Measurements from ENCODE around the gene DALRD3. TPM values are rescaled to one million over a fixed set of nuclear protein-coding genes. Genes with fewer than 3 reads are reported as not detected.

The DALRD3 gene
- total and polyA plus RNA-seq, 2 donors (not counting 1 experiment from before 2014, with no cell fraction given) = 57.2 to 82.6 TPM

DNA sequence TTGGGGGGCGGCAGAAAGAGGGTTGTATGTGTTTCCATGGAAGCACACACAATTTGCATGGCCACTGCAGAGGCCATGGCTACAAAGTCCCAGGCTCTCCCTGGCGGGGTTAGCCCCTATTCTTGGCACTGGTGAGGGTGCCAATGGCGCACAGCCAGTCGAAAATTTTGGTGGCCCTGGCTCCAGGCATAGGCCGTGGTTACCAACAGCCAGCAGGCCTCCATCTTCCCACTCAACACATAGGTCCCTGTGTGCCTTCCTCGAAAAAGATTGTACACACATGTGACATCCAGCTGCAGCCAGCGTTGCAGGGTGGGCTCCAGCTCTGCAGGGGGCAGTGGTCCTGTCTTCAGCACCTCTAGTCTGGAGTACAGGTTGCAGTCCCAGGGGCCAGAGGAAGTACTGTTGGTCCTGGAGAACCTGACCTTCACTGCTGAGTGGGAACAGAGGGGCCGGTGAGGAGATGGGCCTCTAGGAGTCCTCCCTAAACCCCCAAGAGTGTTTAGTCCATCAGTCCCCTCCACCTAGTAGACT lies 21.2 kb downstream of the DALRD3 start:
- Histone ChIP-seq H4K20me1 (ENCODE audit: control insufficient read depth, insufficient read depth, low read length, poor library complexity, severe bottlenecking) (no peaks in the 10 kb centered on the region), H3K36me3 (replicated peaks in 1 of 2; ENCODE audit: control extremely low read depth in 1 of 2, control insufficient read depth in 1 of 2, extremely low read depth in 1 of 2, insufficient read depth in 2 of 2, low read length in 1 of 2) (peaks cover 0 to 8% of the 10 kb centered on the region in 2 experiments), H3K27ac (ENCODE audit: low read length in 2 of 2) (no peak overlapping the region), H3K4me2 (replicated peaks; ENCODE audit: low read depth, low read length, poor library complexity, severe bottlenecking) (no peak overlapping the region), H3K27me3 (replicated peaks in 1 of 4; ENCODE audit: control extremely low read depth in 1 of 4, control insufficient read depth in 3 of 4, insufficient read depth in 4 of 4, low read length in 3 of 4) (no peaks in the 10 kb centered on the region), H3K79me2 (ENCODE audit: control insufficient read depth, insufficient read depth, low read length) (no peaks in the 10 kb centered on the region), H3K4me1 (ENCODE audit: control insufficient read depth in 2 of 2, insufficient read depth in 2 of 2, low read length in 2 of 2) (no peaks in the 10 kb centered on the region), H3K4me3 (ENCODE audit: control extremely low read depth in 1 of 5, extremely low read depth in 1 of 5, insufficient read depth in 1 of 5, low read depth in 2 of 5, low read length in 4 of 5) (no peak overlapping the region), H3K9ac (ENCODE audit: low read length) (no peak overlapping the region), H2AFZ (ENCODE audit: insufficient read depth, low read depth, low read length, poor library complexity, severe bottlenecking) (no peak overlapping the region), H3K9me3 (ENCODE audit: control extremely low read depth in 1 of 3, control insufficient read depth in 2 of 3, insufficient read depth in 1 of 3, low read length in 2 of 3) (no peaks in the 10 kb centered on the region)
- intact Hi-C loops (cut with micrococcal nuclease) = no loop called here
- Mint-ChIP-seq H3K4me3 (no peak overlapping the region), H3K27ac (no peak overlapping the region), H3K27me3 (no peaks in the 10 kb centered on the region), H3K4me1 (peaks cover 2% of the 10 kb centered on the region), H3K9me3 (ENCODE audit: insufficient read depth) (no peaks in the 10 kb centered on the region)
- TF ChIP-seq EZH2 (IDR thresholded peaks at IDR 0.05; ENCODE audit: borderline replicate concordance, insufficient read depth, low read depth, low read length, poor library complexity, severe bottlenecking) = no peak
- TF ChIP-seq, protein P1, sequence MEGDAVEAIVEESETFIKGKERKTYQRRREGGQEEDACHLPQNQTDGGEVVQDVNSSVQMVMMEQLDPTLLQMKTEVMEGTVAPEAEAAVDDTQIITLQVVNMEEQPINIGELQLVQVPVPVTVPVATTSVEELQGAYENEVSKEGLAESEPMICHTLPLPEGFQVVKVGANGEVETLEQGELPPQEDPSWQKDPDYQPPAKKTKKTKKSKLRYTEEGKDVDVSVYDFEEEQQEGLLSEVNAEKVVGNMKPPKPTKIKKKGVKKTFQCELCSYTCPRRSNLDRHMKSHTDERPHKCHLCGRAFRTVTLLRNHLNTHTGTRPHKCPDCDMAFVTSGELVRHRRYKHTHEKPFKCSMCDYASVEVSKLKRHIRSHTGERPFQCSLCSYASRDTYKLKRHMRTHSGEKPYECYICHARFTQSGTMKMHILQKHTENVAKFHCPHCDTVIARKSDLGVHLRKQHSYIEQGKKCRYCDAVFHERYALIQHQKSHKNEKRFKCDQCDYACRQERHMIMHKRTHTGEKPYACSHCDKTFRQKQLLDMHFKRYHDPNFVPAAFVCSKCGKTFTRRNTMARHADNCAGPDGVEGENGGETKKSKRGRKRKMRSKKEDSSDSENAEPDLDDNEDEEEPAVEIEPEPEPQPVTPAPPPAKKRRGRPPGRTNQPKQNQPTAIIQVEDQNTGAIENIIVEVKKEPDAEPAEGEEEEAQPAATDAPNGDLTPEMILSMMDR (IDR thresholded peaks at IDR 0.05) = no peak
- POLR2A ChIA-PET = interaction anchor here (0.5 to 0.6 kb wide), 2 partner anchors 10 to 93 kb away, joined by 5 read pairs; no protein-coding TSS in a partner anchor
- DNase-seq = no peak
- 95% methylated on average over 7 of the region's 8 CpGs for WGBS (ENCODE audit: insufficient coverage)
- CTCF ChIA-PET = no interaction called here
- no peak for ATAC-seq (ENCODE audit: low read depth)

DNA sequence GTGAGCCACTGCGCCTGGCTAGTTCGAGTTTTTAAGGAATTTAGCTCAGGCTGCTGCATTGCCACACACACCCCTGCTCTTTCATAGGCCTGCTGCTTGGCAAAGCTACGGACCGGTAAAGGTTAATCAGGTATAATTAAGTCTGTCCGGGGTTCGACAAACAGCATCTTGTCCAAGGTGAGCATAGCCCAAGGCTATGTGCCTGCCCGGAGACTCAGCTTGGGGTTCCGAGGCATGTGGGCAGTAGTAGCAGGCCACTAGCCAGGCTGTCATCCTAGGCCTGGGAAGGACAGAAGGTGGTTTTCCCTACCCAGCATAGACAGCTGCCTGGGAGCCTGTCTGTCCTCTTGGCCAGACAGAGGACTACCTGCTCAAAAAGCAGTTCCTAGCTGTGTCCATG lies 21.7 kb downstream of the DALRD3 start:
- H2AFZ ChIP-seq (ENCODE audit: insufficient read depth, low read depth, low read length, poor library complexity, severe bottlenecking) = no peak overlapping the region
- ChIA-PET CTCF (no interaction called here), POLR2A (interaction anchor here (0.5 kb wide), 1 partner anchor 9 kb away, joined by 5 read pairs; no protein-coding TSS in a partner anchor)
- H3K27me3 ChIP-seq (replicated peaks in 1 of 4; ENCODE audit: control extremely low read depth in 1 of 4, control insufficient read depth in 3 of 4, insufficient read depth in 4 of 4, low read length in 3 of 4) = no peaks in the 10 kb centered on the region
- no peak for DNase-seq
- H3K36me3 ChIP-seq (replicated peaks in 1 of 2; ENCODE audit: control extremely low read depth in 1 of 2, control insufficient read depth in 1 of 2, extremely low read depth in 1 of 2, insufficient read depth in 2 of 2, low read length in 1 of 2) = peaks cover 0 to 8% of the 10 kb centered on the region in 2 experiments
- H3K79me2 ChIP-seq (ENCODE audit: control insufficient read depth, insufficient read depth, low read length) = peaks cover under 1% of the 10 kb centered on the region
- Mint-ChIP-seq H3K4me3 (no peak overlapping the region), H3K9me3 (ENCODE audit: insufficient read depth) (no peaks in the 10 kb centered on the region), H3K4me1 (peaks cover 4% of the 10 kb centered on the region), H3K27me3 (no peaks in the 10 kb centered on the region), H3K27ac (no peak overlapping the region)
- no peak overlapping the region for H3K27ac ChIP-seq (ENCODE audit: low read length in 2 of 2)
- no peak overlapping the region for H3K9ac ChIP-seq (ENCODE audit: low read length)
- no peak for ATAC-seq (ENCODE audit: low read depth)
- H3K4me1 ChIP-seq (ENCODE audit: control insufficient read depth in 2 of 2, insufficient read depth in 2 of 2, low read length in 2 of 2) = peaks cover under 1% of the 10 kb centered on the region in 2 donors
- WGBS (ENCODE audit: insufficient coverage) = 97% methylated on average over 8 of the region's 8 CpGs
- no peaks in the 10 kb centered on the region for H4K20me1 ChIP-seq (ENCODE audit: control insufficient read depth, insufficient read depth, low read length, poor library complexity, severe bottlenecking)
- no peak for TF ChIP-seq EZH2 (IDR thresholded peaks at IDR 0.05; ENCODE audit: borderline replicate concordance, insufficient read depth, low read depth, low read length, poor library complexity, severe bottlenecking)
- TF ChIP-seq, protein P1 (IDR thresholded peaks at IDR 0.05) = no peak
- H3K9me3 ChIP-seq (ENCODE audit: control extremely low read depth in 1 of 3, control insufficient read depth in 2 of 3, insufficient read depth in 1 of 3, low read length in 2 of 3) = no peaks in the 10 kb centered on the region
- H3K4me2 ChIP-seq (replicated peaks; ENCODE audit: low read depth, low read length, poor library complexity, severe bottlenecking) = no peak overlapping the region
- no peak overlapping the region for H3K4me3 ChIP-seq (ENCODE audit: control extremely low read depth in 1 of 5, extremely low read depth in 1 of 5, insufficient read depth in 1 of 5, low read depth in 2 of 5, low read length in 4 of 5)
- intact Hi-C loops (cut with micrococcal nuclease) = no loop called here
